GM19193 (cell line): Measurements from ENCODE around the gene UMAD1.

ENCODE experiments used
- POLR2A ChIP-seq: IDR thresholded peaks from 4 replicates; pipeline ENCODE4 v1.6.1; 2011; ENCODE audit not compliant: insufficient read depth, insufficient read length; ENCODE audit errors: extremely low read depth

Gene UMAD1

GRCh38 chr7:7785344-7785973 is 144.9 kb downstream of the UMAD1 start:
- no peak for TF ChIP-seq POLR2A

- no peak for TF ChIP-seq POLR2A
Measured at GRCh38 chr7:7786595-7786994, 146.0 kb downstream of the UMAD1 start.

- no peak for TF ChIP-seq POLR2A
Measured at GRCh38 chr7:7789551-7789988, 149.0 kb downstream of the UMAD1 start.

- no peak for TF ChIP-seq POLR2A
Measured at GRCh38 chr7:7790041-7790741, 149.6 kb downstream of the UMAD1 start.

GRCh38 chr7:7791523-7791922 is 151.0 kb downstream of the UMAD1 start:
- TF ChIP-seq POLR2A = no peak

- TF ChIP-seq POLR2A = no peak
Measured at GRCh38 chr7:7792056-7792455, 151.5 kb downstream of the UMAD1 start.

GRCh38 chr7:7793249-7793648 is 152.7 kb downstream of the UMAD1 start:
- no peak for TF ChIP-seq POLR2A

- no peak for TF ChIP-seq POLR2A
Measured at GRCh38 chr7:7793921-7794320, 153.4 kb downstream of the UMAD1 start.

GRCh38 chr7:7795203-7795602 is 154.7 kb downstream of the UMAD1 start:
- no peak for TF ChIP-seq POLR2A

GRCh38 chr7:7795630-7796121 is 155.1 kb downstream of the UMAD1 start:
- no peak for TF ChIP-seq POLR2A

- no peak for TF ChIP-seq POLR2A
Measured at GRCh38 chr7:7798510-7798909, 158.0 kb downstream of the UMAD1 start.

- TF ChIP-seq POLR2A = no peak
Measured at GRCh38 chr7:7799138-7799537, 158.6 kb downstream of the UMAD1 start.

- TF ChIP-seq POLR2A = no peak
Measured at GRCh38 chr7:7802531-7802930, 162.0 kb downstream of the UMAD1 start.

GRCh38 chr7:7803715-7804178 is 163.2 kb downstream of the UMAD1 start:
- TF ChIP-seq POLR2A = no peak

- no peak for TF ChIP-seq POLR2A
Measured at GRCh38 chr7:7805511-7806153, 165.1 kb downstream of the UMAD1 start.

GRCh38 chr7:7808156-7808555 is 167.6 kb downstream of the UMAD1 start:
- TF ChIP-seq POLR2A = no peak
